ENCODE results near the gene KMT2C.

Gene KMT2C

DNA sequence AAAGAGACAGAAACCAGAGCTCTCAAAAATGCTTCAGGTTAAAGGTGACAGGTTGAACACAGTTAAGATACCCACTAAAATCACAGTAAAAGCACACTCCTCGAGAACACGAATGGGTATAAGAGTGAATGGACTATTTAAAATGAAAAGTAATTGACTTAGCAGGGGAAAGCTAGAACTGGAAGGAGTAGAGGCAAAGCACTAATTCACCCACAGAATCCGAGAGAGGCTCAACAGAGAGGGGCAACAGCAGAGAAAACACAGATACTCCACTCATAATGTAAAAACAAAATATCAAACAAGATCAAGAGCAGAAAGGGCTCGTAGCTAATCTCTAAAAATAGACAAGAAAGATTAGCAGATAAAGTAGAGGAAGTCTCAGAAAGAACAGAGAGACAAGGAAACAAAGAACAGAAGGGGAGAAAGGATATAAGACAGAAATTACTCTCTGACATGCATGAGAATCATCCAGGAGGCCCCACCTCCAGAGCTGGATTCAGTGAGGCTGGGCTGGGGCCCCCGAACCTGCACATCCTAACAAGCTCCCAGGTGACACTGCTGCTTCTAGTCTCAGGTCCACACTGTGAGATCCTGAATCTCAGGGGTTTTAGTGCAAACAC is 292.7 kb downstream of the KMT2C start:
- no peak for DNase-seq (ENCODE audit: low spot score)

DNA sequence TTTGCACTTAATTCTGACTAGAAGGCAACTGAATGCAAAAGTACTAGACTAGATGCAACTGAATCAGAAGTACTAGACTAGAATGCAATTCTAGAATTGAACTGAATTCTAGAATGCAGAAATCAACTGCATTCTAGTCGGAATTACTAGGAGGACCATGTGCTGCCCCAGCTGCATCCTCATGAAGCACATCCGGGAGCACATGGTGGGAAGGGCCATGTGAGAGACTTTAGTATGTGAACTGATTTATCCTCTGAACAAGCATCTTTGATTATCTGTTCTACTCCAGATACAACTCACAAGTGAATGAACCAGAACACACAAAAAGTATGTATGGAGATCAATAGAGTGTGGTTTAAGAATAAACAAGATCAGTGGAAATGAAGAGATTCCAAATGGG is 295.2 kb downstream of the KMT2C start:
- DNase-seq (ENCODE audit: low spot score) = no peak

DNA sequence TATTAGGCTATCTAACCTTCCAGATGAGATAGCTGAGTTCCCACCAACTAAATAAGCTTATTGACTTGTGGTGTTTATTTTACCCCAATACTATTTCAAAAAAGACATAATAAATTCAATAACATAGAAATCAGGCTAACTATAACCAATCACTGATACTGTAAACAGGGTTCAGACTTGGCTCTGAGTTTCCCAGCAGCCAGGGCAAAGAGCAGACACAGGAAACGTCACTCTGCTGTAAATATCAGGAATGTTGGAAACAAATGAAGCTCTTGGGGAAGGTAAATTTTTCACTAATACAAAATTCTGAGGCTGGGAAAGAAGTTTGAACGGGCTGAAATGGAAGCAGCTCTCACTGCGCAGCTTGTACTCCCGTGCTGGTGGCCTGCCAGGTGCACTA is 295.7 kb downstream of the KMT2C start:
- no peak for DNase-seq (ENCODE audit: low spot score)

GRCh38 chr7:152137476-152138025 is 298.3 kb downstream of the KMT2C start:
- DNase-seq (ENCODE audit: low spot score) = no peak

DNA sequence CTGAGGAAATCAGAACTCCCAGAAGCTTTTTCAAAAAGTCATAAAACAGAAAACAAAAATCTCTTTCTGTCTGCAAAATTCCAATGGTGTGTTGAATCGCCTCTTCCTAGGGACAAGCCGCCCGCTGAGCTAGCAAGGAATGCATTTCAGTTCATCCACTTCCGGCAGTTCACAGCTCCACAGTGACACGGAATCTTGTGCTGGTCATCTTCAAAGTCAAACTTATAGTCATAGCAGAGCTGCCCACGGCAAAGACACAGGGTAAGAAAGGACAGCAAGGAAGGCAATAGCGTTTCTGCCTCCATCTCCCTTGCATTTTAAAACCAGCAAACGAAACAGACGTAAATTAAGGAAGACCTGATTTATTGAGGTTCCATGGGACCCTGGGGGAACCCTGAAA is 299.1 kb downstream of the KMT2C start:
- no peak for DNase-seq (ENCODE audit: low spot score)

DNA sequence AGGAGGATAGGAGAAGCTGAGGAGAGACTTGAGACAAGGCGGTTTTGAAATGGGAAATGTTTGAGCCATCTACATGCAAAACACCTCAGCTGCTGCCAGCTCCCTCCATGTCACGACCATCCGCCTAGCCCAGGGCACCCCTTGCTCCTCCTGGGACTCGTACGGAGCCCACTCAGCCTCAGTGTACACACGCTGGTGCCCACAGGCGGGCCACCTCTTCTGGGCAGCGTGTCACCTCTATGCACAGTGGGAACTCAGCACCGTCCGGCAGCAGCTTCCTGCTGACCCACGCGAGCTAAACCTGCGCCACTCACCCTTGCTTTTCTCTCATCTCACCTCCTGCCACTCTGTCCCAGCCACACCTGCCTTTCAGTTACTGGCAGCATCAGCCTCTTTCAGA is 302.0 kb downstream of the KMT2C start:
- DNase-seq (ENCODE audit: low spot score) = no peak

DNA sequence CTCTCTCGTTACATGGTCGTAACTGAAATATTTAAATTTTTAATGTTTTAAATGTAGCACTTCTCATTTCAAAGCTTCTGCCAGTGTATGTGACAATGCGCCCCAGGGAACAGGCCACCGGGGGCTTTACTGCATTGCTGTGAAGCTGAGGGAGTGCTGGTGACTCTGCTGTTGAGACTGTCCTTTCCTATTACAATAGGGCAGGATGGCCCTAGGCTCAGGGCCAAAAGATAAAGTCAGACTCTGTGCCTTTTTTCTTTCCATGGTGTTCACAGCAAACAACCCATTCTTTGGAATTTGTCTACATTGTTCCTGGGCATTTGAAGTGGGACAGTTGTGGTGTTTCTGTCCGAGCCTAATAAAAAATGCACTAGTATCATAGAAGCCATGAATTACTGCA is 303.0 kb downstream of the KMT2C start:
- DNase-seq (ENCODE audit: low spot score) = no peak

DNA sequence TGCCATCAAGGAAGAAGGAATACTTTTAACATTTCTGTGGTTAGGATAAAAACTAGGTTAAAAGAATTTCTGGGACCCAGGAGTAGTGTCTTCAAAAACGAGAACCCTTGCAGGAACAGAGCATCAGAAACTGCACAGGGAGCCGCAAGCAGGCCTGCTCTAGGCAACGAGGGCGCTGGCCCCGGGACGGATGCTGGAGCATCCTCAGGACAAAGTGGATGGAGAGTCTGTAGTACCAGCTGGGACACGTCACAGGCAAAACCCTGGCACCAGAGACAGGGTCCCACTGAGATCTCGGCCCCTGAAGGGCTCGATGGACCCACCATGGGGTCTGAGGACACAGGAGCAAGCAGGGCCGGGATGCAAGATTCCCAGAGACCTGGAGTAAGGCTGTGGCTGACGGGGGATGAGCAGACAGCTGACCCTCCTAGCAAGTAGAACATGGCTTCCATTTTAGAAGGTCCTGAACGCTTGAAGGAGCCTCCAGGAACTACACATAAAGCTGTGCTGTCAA is 303.8 kb downstream of the KMT2C start:
- no peak for DNase-seq (ENCODE audit: low spot score)

GRCh38 chr7:152130658-152131590 is 304.9 kb downstream of the KMT2C start:
- no peak for DNase-seq (ENCODE audit: low spot score)

GRCh38 chr7:152129682-152130081 is 306.1 kb downstream of the KMT2C start:
- DNase-seq (ENCODE audit: low spot score) = no peak

DNA sequence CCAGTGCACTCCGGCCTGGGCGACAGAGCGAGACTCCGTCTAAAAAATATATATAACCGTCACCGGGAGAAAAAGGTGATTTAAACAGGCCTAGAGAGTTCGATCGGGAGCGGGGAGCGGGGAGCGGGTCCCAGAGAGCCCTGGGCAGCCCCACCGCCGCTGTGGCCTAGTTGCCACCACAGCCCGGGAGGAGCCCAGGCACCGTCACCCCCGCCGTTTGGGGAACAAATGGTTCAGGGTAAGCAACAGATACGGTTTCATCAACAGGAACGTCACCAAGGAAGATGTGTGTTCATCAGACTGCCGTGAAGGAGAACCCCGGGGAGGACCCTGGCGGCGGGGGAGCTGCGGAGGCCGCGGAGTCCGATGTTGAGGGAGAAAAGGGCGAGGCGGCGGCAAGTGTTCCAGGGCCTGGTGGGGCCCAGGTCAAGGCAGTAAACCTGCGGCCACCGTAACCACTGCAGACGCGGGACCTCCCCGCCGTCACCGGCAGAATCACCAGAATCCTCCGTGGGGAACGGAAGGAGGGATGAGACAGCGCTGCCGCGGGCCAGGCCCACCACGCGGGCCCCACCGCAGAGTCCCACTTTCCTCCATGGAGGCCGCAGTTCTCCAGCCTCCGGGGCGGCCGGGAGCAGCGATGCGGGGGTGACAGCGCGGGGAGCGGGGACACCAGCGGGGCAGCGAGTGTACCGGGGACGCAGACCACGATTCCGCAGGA is 306.9 kb downstream of the KMT2C start:
- no peak for DNase-seq (ENCODE audit: low spot score)

- DNase-seq (ENCODE audit: low spot score) = no peak
Measured at GRCh38 chr7:152128252-152128651, 307.6 kb downstream of the KMT2C start.

- no peak for DNase-seq (ENCODE audit: low spot score)
Measured at GRCh38 chr7:152127229-152127628, 308.6 kb downstream of the KMT2C start.

DNA sequence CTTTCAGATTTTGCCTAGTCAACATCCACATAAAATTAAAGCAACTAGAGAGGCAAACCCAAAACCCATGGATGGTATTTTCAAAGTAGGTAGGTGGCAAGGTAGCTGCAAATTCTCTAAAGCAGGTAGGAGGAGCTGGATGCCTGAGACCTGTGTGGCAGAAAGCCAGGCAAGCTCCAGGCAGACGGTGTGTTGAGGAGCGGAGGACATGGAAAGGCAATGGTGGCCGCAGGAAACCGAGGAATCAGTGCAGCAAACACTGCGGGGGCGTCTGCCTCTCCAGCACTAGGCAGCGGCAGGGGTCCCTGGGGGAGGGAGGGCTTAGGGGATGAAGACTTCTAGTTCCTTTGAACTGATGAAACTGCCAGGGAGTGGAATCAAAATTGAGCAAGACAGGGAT is 309.1 kb downstream of the KMT2C start:
- no peak for DNase-seq (ENCODE audit: low spot score)

- no peak for DNase-seq (ENCODE audit: low spot score)
Measured at GRCh38 chr7:152122540-152122939, 313.3 kb downstream of the KMT2C start.

- DNase-seq (ENCODE audit: low spot score) = no peak
Measured at GRCh38 chr7:152121432-152121831, 314.4 kb downstream of the KMT2C start.

DNA sequence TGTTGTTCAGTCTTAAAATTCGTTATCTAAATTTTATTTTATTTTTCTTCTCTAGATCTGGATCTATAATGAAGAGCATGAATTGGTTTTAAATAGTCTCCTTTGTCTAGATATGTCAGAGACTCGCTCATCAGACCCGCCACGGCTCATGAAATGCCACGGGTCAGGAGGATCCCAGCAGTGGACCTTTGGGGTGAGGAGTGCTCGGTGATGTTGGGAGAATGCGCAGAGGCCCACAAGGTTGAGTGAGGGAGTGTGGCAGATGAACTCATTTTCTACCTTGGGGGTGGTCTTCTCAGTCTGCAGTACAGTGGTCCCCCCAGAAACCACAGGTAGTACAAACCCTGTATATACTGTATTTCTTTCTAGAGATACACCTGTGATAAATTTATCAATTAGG is 315.0 kb downstream of the KMT2C start:
- DNase-seq (ENCODE audit: low spot score) = no peak

DNA sequence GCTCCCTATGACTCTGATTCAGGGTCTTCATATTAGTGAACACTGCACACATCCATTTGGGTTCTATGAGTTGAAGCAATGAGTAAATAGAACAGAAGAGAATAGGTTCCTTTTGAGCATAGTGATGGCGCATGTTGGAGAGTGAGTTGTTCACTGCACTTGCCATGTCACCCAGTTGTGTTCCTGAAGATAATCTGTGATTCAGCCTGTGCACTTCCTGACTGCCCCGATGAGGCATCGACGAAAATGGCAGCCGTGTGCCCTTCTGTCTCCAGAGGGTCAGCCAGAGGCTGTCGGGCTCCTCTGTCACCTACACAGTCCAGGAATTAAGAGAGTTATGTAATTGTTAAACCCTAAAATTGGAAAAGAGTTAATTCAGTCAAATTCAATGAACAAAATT is 315.6 kb downstream of the KMT2C start:
- DNase-seq (ENCODE audit: low spot score) = no peak

DNA sequence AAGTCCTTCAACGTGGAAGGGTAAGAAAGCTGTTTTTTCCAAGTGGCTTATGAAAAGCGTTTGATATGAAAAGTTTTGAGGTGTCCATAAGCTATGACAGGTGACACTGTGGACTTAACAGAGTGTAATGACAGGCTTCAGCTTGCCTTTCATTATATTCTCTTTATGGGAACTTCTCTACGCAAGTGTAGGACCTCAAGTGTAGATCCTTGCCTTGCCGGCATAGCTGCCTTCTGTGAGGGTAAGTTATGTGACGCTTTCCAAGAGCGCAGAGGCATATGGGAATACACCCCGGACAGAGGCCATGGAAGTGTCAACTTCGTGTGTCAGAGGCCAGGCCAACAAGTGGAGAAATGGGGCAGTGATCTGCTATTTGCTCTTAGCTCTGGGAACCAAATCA is 318.4 kb downstream of the KMT2C start:
- no peak for DNase-seq (ENCODE audit: low spot score)

DNA sequence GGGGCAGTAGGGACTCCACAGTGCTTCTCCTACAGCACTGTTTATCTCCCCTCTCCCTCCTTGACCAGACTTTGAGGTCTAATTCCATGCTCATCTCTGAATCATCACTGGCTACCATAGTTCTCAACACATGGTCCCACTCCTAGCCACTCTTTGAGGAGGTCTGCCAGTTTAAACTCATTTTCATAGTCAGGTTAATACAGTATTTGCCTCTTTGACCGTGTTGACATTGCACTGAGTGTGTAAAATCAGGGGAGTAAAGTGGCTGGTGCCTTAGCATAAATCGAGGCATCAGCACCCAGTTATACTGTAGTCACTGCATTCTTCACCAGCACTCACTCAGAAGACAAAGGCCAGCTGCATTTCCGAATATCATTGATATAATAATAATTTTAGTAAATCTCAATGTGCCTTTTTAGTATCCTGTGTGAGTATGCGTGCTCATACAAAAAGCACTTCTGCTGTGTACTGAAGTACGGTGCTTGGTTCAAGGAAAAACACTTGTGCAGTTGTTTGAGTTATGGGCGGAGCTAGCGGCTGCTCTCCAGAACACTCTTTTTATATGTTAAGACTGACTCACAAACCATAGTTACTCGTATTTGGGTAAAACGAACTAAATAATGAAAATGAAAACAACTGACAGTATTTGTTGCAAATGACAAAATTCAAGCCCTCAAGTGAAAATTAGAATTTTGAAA is 320.6 kb downstream of the KMT2C start:
- no peak for DNase-seq (ENCODE audit: low spot score)

- no peak for DNase-seq (ENCODE audit: low spot score)
Measured at GRCh38 chr7:152112829-152113228, 323.0 kb downstream of the KMT2C start.

GRCh38 chr7:152108359-152108758 is 327.4 kb downstream of the KMT2C start:
- no peak for DNase-seq (ENCODE audit: low spot score)

All from SW480 (cell line).